HepG2 (cell line): ENCODE results near the gene PDYN. TPM values are rescaled to one million over a fixed set of nuclear protein-coding genes. Genes with fewer than 3 reads are reported as not detected.
A peak's percentile ranks its signal among the peaks of the same experiment; 100 is the strongest.

Experiments used
- ATAC-seq: fragments of 200-7000 bp; cut with Tn5 transposase; 3 replicates; pipeline ENCODE4 v1.9.1; 2020; ENCODE audit warnings: mild to moderate bottlenecking, moderate library complexity
- BruUV-seq: library from RNA; stranded (reverse); fragments of 400-500 nt; replicated peaks from 2 replicates; lab custom pipeline; 2021; lab: Mats Ljungman, UMichigan
- CTCF ChIA-PET: fragments of 300-600 bp; formaldehyde crosslinking; extraction: SDS; loops from one replicate; lab custom pipeline; 2021; ENCODE audit warnings: low total read pairs, inconsistent platforms, low intra/inter-chr PET ratio; lab: Yijun Ruan, JAX
- POLR2A ChIA-PET: fragments of 350-600 bp; sonication (Branson Sonifier 250); formaldehyde crosslinking; loops from one replicate; lab custom pipeline; 2020; ENCODE audit warnings: antibody characterized with exemption, inconsistent platforms; lab: Yijun Ruan, JAX
- DNase-seq: peaks from one replicate; pipeline ENCODE4 v3.0.0-alpha.2; 2015; ENCODE audit warnings: low spot score
- FAIRE-seq: peaks from 3 replicates; lab custom pipeline; 2011; peaks lifted over from hg19 to GRCh38; lab: Jason Lieb, UNC
- H2AFZ ChIP-seq: one replicate; pipeline ENCODE4 v1.6.1; 2011; ENCODE audit warnings: low read length, inconsistent platforms
- H3K27ac ChIP-seq: fragments of 300-600 bp; 3 replicates; pipeline ENCODE4 v1.8.0; 2011; ENCODE audit warnings: mixed run types, mild to moderate bottlenecking, mixed read lengths, low read length, inconsistent platforms; ENCODE audit not compliant: insufficient read depth; ENCODE audit errors: extremely low read length
- H3K27me3 ChIP-seq, 2 experiments: fragments of 200-600 bp in 1 of 2; 2 replicates in 1 of 2; 3 replicates in 1 of 2; pipeline versions ENCODE4 v1.6.0 to v1.8.0; 2011; ENCODE audit warnings: low read length in 2 of 2, mild to moderate bottlenecking in 2 of 2, moderate library complexity in 2 of 2, inconsistent platforms in 1 of 2; ENCODE audit not compliant: insufficient read depth in 2 of 2, control insufficient read depth in 1 of 2
- H3K36me3 ChIP-seq, 2 experiments: fragments of 200-600 bp in 1 of 2; replicated peaks in 1 of 2; 2 replicates in 1 of 2; 3 replicates in 1 of 2; pipeline versions ENCODE4 v1.5.1 to v1.8.0; 2011; ENCODE audit warnings: low read length in 2 of 2, inconsistent platforms in 1 of 2; ENCODE audit not compliant: insufficient read depth in 2 of 2, control insufficient read depth in 1 of 2
- H3K4me1 ChIP-seq: 2 replicates; pipeline ENCODE4 v1.5.1; 2012; ENCODE audit warnings: low read length, inconsistent platforms; ENCODE audit not compliant: insufficient read depth
- H3K4me2 ChIP-seq: 2 replicates; pipeline ENCODE4 v1.6.0; 2011; ENCODE audit warnings: low read depth, low read length, inconsistent platforms
- H3K4me3 ChIP-seq, 3 experiments: fragments of 200-600 bp in 1 of 3; sonication (generic), shearing (Covaris generic) in 1 of 3; replicated peaks in 1 of 3; 2 replicates each; pipeline ENCODE4 v1.5.1; 2011 to 2016; ENCODE audit warnings: low read length in 3 of 3, inconsistent platforms in 2 of 3, low read depth in 2 of 3, mild to moderate bottlenecking in 2 of 3, control low read depth in 1 of 3, mixed read lengths in 1 of 3; ENCODE audit not compliant: insufficient read depth in 1 of 3
- H3K79me2 ChIP-seq: one replicate; pipeline ENCODE4 v1.6.1; 2011; ENCODE audit warnings: low read length, inconsistent platforms; ENCODE audit not compliant: insufficient read depth
- H3K9ac ChIP-seq: 2 replicates; pipeline ENCODE4 v1.6.0; 2011; ENCODE audit warnings: mild to moderate bottlenecking, low read depth, low read length, inconsistent platforms; ENCODE audit not compliant: insufficient read depth
- H3K9me3 ChIP-seq: 2 replicates; pipeline ENCODE4 v1.5.1; 2012; ENCODE audit warnings: mild to moderate bottlenecking, low read length
- H4K20me1 ChIP-seq: 2 replicates; pipeline ENCODE4 v1.6.0; 2011; ENCODE audit warnings: inconsistent platforms, mild to moderate bottlenecking, low read length, moderate library complexity; ENCODE audit not compliant: insufficient read depth
- NFRKB ChIP-seq: fragments of 450-650 bp; IDR thresholded peaks from 2 replicates; pipeline ENCODE4 v1.6.1; 2017
- WGBS: methylation state at CpG from one replicate; pipeline ENCODE4 v1.1.6; 2017; ENCODE audit warnings: low lambda C conversion rate; 5-methylcytosine and 5-hydroxymethylcytosine counted together
- in situ Hi-C: cut with HindIII; loops from 2 replicates; pipeline ENCODE4 v1.10.0; 2017; ENCODE audit warnings: low pct_unique_long_range_greater_than_20kb; ENCODE audit not compliant: extremely low pct_ligation_motif_present
- intact Hi-C: fragments of 100-400 bp; cut with micrococcal nuclease; formaldehyde crosslinking; loops from one replicate; pipeline ENCODE4 v1.10.0; 2022; ENCODE audit not compliant: unreplicated experiment
- polyA plus RNA-seq, 8 experiments: library from polyadenylated mRNA; depleted of rRNA in 3 of 8; stranded (reverse) in 7 of 8; unstranded in 1 of 8; fragments of >200 nt; fragmentation: Illumina TruSeq in 4 of 8; extraction: Trizol in 4 of 8; gene quantifications; 2 replicates each; pipeline versions ENCODE4 v1.2.1 to v1.2.3, GENCODE V29; 2011 to 2016; ENCODE audit warnings: low read depth in 4 of 8, missing spikeins in 1 of 8, mixed read lengths in 1 of 8; ENCODE audit not compliant: insufficient read depth in 1 of 8
- total RNA-seq, 5 experiments: library from RNA; depleted of rRNA; stranded (reverse); fragments of >200 nt; fragmentation: Illumina TruSeq; extraction: Trizol; gene quantifications; 2 replicates each; pipeline ENCODE4 v1.2.3, GENCODE V29; 2016; ENCODE audit warnings: low read depth in 1 of 5
- TF ChIP-seq, protein P1 (sequence below): fragments of 450-650 bp; IDR thresholded peaks from 2 replicates; pipeline ENCODE4 v1.6.1; 2016
- TF ChIP-seq, protein P2 (sequence below): fragments of 450-650 bp; IDR thresholded peaks from 2 replicates; pipeline ENCODE4 v1.6.1; 2017; ENCODE audit warnings: mild to moderate bottlenecking
- TF ChIP-seq, protein P3 (sequence below): sonication (generic); formaldehyde crosslinking; IDR thresholded peaks from 2 replicates; pipeline ENCODE4 v1.4.0; 2020; ENCODE audit warnings: mild to moderate bottlenecking, low read depth, missing genetic modification reagents

Gene PDYN
- total and polyA plus RNA-seq, 2 of the 13 experiments (the other 11 are each of a cell fraction or from before 2014, with no cell fraction given): not detected

DNA sequence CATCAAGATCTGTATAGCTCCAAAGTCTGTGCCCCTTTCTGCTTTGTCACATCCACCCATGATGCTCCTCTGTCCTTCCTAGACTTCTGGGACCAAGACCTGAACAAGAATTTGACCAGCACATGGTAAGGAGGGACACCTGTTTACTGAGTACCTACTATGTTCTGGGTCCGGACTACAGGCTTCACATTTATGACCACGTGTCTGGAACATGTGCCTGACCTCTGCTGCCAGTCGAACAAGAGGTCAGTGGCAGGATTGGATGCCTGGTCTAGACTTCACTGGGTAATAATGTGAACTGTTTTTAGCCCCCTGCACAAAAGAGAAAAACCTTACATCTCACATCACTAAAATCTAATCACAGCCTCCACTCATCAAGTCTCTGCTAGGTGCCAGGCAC lies 7.3 kb upstream of the PDYN start:
- Histone ChIP-seq H3K27ac (no peak overlapping the region), H3K36me3 (no peaks in the 10 kb centered on the region), H3K4me2 (no peak overlapping the region), H3K27me3 (peaks cover 7 to 22% of the 10 kb centered on the region in 2 experiments; a peak in 4 of 5 replicates), H4K20me1 (no peaks in the 10 kb centered on the region), H3K9me3 (no peaks in the 10 kb centered on the region), H3K4me1 (peaks cover 4% of the 10 kb centered on the region), H3K9ac (no peak overlapping the region), H3K79me2 (no peaks in the 10 kb centered on the region), H2AFZ (no peak overlapping the region), H3K4me3 (no peak overlapping the region)
- ChIA-PET CTCF (no interaction called here), POLR2A (no interaction called here)
- TF ChIP-seq, protein P1, sequence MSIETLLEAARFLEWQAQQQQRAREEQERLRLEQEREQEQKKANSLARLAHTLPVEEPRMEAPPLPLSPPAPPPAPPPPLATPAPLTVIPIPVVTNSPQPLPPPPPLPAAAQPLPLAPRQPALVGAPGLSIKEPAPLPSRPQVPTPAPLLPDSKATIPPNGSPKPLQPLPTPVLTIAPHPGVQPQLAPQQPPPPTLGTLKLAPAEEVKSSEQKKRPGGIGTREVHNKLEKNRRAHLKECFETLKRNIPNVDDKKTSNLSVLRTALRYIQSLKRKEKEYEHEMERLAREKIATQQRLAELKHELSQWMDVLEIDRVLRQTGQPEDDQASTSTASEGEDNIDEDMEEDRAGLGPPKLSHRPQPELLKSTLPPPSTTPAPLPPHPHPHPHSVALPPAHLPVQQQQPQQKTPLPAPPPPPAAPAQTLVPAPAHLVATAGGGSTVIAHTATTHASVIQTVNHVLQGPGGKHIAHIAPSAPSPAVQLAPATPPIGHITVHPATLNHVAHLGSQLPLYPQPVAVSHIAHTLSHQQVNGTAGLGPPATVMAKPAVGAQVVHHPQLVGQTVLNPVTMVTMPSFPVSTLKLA: peak; percentile 88
- TF ChIP-seq, protein P2, sequence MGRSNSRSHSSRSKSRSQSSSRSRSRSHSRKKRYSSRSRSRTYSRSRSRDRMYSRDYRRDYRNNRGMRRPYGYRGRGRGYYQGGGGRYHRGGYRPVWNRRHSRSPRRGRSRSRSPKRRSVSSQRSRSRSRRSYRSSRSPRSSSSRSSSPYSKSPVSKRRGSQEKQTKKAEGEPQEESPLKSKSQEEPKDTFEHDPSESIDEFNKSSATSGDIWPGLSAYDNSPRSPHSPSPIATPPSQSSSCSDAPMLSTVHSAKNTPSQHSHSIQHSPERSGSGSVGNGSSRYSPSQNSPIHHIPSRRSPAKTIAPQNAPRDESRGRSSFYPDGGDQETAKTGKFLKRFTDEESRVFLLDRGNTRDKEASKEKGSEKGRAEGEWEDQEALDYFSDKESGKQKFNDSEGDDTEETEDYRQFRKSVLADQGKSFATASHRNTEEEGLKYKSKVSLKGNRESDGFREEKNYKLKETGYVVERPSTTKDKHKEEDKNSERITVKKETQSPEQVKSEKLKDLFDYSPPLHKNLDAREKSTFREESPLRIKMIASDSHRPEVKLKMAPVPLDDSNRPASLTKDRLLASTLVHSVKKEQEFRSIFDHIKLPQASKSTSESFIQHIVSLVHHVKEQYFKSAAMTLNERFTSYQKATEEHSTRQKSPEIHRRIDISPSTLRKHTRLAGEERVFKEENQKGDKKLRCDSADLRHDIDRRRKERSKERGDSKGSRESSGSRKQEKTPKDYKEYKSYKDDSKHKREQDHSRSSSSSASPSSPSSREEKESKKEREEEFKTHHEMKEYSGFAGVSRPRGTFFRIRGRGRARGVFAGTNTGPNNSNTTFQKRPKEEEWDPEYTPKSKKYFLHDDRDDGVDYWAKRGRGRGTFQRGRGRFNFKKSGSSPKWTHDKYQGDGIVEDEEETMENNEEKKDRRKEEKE: no peak
- TF ChIP-seq, protein P3, sequence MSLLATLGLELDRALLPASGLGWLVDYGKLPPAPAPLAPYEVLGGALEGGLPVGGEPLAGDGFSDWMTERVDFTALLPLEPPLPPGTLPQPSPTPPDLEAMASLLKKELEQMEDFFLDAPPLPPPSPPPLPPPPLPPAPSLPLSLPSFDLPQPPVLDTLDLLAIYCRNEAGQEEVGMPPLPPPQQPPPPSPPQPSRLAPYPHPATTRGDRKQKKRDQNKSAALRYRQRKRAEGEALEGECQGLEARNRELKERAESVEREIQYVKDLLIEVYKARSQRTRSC (CRISPR knock-in tag): no peak
- TF ChIP-seq NFRKB: no peak
- in situ Hi-C loops (no loop called here), intact Hi-C loops (no loop called here)
- DNase-seq (no peak), FAIRE-seq (no peak), ATAC-seq (no peak)
- BruUV-seq: no TSS peak
- 0% methylated on average over 3 of the region's 3 CpGs for WGBS
